Loucy (cell line): Measurements from ENCODE around the gene KCNH8.

Experiments
- H2AFZ ChIP-seq: fragments of 200-600 bp; sonication (generic); 2 replicates; pipeline ENCODE4 v1.6.0; 2016; ENCODE audit warnings: antibody characterized with exemption, mild to moderate bottlenecking, low read length, moderate library complexity
- H3F3A ChIP-seq: fragments of 200-600 bp; 2 replicates; pipeline ENCODE4 v1.6.0; 2016; ENCODE audit warnings: antibody characterized with exemption, low read depth, mild to moderate bottlenecking
- H3K27me3 ChIP-seq: fragments of 200-600 bp; sonication (generic); 2 replicates; pipeline ENCODE4 v1.6.1; 2014; ENCODE audit warnings: low read length, mild to moderate bottlenecking; ENCODE audit not compliant: insufficient read depth, poor library complexity, severe bottlenecking
- H3K36me3 ChIP-seq: fragments of 200-600 bp; sonication (generic); 2 replicates; pipeline ENCODE4 v1.6.1; 2016; ENCODE audit warnings: low read length; ENCODE audit not compliant: insufficient read depth
- H3K4me1 ChIP-seq: fragments of 200-600 bp; sonication (generic); 2 replicates; pipeline ENCODE4 v1.5.1; 2014; ENCODE audit warnings: low read length, mild to moderate bottlenecking; ENCODE audit not compliant: insufficient read depth, poor library complexity, severe bottlenecking
- H3K4me2 ChIP-seq: fragments of 200-600 bp; sonication (generic); 2 replicates; pipeline ENCODE4 v1.6.0; 2014; ENCODE audit warnings: antibody characterized with exemption, low read length, low read depth, mild to moderate bottlenecking; ENCODE audit not compliant: poor library complexity, severe bottlenecking
- H3K4me3 ChIP-seq: fragments of 200-600 bp; sonication (generic); 2 replicates; pipeline ENCODE4 v1.5.1; 2014; ENCODE audit warnings: low read length, mild to moderate bottlenecking, mixed read lengths; ENCODE audit not compliant: poor library complexity, severe bottlenecking
- H3K79me2 ChIP-seq: fragments of 200-600 bp; sonication (generic); 2 replicates; pipeline ENCODE4 v1.6.1; 2014; ENCODE audit warnings: low read length; ENCODE audit not compliant: insufficient read depth
- H3K9ac ChIP-seq: fragments of 200-600 bp; sonication (generic); 2 replicates; pipeline ENCODE4 v1.6.0; 2014; ENCODE audit warnings: mild to moderate bottlenecking, low read depth, low read length, moderate library complexity; ENCODE audit not compliant: poor library complexity, severe bottlenecking
- H3K9me2 ChIP-seq: fragments of 200-600 bp; sonication (generic); replicated peaks from 2 replicates; pipeline ENCODE4 v1.6.1; 2016; ENCODE audit warnings: low read depth, low read length, mixed read lengths
- H3K9me3 ChIP-seq: fragments of 200-600 bp; sonication (generic); 2 replicates; pipeline ENCODE4 v1.6.1; 2014; ENCODE audit warnings: mild to moderate bottlenecking, antibody characterized with exemption, low read length, low read depth; ENCODE audit not compliant: insufficient read depth
- H4K20me1 ChIP-seq: fragments of 200-600 bp; sonication (generic); 2 replicates; pipeline ENCODE4 v1.6.0; 2014; ENCODE audit warnings: antibody characterized with exemption, low read length, mild to moderate bottlenecking; ENCODE audit not compliant: insufficient read depth, poor library complexity, severe bottlenecking
- EZH2phosphoT487 ChIP-seq: fragments of 200-600 bp; IDR thresholded peaks from 2 replicates; pipeline ENCODE4 v1.6.1; 2018; ENCODE audit warnings: antibody characterized with exemption, mild to moderate bottlenecking, moderate library complexity, borderline replicate concordance
- TF ChIP-seq, protein P1 (sequence below): fragments of 200-600 bp; sonication (generic); conservative IDR thresholded peaks from 2 replicates; pipeline ENCODE4 v1.5.1; 2014; ENCODE audit warnings: mild to moderate bottlenecking, antibody characterized with exemption, low read length

The KCNH8 gene

DNA sequence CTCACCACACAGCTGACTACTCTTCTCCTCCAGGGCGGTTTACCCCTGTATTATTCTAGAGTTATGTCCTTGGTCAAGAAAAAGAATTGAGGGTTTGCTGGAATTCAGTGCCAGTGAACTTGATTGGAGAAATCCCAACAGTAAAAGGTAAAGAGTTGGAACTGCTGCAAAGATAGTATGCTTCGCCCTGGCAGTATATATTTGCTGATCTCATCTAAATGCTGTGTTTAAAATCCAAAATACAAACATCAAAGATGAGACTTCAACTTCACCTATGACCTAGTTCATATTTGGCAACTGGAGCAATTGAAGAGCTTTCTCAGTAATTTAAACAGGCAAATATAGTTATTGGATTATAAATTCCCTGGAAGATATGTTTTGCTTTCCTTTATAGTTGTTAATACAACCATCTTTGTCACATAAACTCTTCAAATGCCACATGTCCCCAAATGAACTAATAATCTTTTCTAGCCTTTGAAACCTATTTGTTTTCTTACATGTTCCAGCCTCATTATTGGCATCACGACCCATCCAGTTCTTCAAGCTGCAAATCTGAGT, 6.5 kb downstream of the KCNH8 start:
- peaks cover 7% of the 10 kb centered on the region for H3K4me1 ChIP-seq
- H2AFZ ChIP-seq = no peak overlapping the region
- H3K9me3 ChIP-seq = no peaks in the 10 kb centered on the region
- no peaks in the 10 kb centered on the region for H3K36me3 ChIP-seq
- peaks cover 10% of the 10 kb centered on the region for H4K20me1 ChIP-seq
- H3K4me2 ChIP-seq = no peak overlapping the region
- H3K9me2 ChIP-seq = no peaks in the 10 kb centered on the region
- H3K79me2 ChIP-seq = no peaks in the 10 kb centered on the region
- H3K4me3 ChIP-seq = no peak overlapping the region
- H3K27me3 ChIP-seq = no peaks in the 10 kb centered on the region
- H3F3A ChIP-seq = no peaks in the 10 kb centered on the region
- TF ChIP-seq EZH2phosphoT487 = no peak
- TF ChIP-seq, protein P1, sequence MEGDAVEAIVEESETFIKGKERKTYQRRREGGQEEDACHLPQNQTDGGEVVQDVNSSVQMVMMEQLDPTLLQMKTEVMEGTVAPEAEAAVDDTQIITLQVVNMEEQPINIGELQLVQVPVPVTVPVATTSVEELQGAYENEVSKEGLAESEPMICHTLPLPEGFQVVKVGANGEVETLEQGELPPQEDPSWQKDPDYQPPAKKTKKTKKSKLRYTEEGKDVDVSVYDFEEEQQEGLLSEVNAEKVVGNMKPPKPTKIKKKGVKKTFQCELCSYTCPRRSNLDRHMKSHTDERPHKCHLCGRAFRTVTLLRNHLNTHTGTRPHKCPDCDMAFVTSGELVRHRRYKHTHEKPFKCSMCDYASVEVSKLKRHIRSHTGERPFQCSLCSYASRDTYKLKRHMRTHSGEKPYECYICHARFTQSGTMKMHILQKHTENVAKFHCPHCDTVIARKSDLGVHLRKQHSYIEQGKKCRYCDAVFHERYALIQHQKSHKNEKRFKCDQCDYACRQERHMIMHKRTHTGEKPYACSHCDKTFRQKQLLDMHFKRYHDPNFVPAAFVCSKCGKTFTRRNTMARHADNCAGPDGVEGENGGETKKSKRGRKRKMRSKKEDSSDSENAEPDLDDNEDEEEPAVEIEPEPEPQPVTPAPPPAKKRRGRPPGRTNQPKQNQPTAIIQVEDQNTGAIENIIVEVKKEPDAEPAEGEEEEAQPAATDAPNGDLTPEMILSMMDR = no peak
- no peak overlapping the region for H3K9ac ChIP-seq

DNA sequence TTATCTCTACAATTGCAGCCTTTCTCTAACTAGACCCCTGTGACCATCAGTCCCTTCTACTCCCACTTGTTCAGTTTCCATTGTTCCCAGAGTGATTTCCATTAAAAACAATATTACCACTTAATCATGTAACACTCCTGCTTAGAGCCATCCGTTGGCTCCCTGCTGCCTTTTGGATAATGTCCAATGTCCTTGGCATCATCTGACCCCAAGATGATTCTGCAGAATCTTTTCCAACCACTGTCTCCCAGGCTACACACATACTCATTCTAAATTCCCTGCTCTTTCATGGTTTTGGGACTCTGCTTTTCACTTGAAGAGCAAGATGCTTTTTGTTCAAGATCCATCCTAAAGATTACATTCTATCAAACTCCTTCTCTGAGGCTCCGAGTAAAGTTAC, 7.1 kb downstream of the KCNH8 start:
- TF ChIP-seq, protein P1 = no peak
- TF ChIP-seq EZH2phosphoT487 = no peak
- Histone ChIP-seq H3K36me3 (no peaks in the 10 kb centered on the region), H3K9ac (no peak overlapping the region), H4K20me1 (peaks cover 4% of the 10 kb centered on the region), H3K27me3 (no peaks in the 10 kb centered on the region), H2AFZ (no peak overlapping the region), H3K4me2 (no peak overlapping the region), H3K4me3 (no peak overlapping the region), H3K4me1 (peaks cover 4% of the 10 kb centered on the region), H3K9me2 (no peaks in the 10 kb centered on the region), H3F3A (no peaks in the 10 kb centered on the region), H3K79me2 (no peaks in the 10 kb centered on the region), H3K9me3 (no peaks in the 10 kb centered on the region)

DNA sequence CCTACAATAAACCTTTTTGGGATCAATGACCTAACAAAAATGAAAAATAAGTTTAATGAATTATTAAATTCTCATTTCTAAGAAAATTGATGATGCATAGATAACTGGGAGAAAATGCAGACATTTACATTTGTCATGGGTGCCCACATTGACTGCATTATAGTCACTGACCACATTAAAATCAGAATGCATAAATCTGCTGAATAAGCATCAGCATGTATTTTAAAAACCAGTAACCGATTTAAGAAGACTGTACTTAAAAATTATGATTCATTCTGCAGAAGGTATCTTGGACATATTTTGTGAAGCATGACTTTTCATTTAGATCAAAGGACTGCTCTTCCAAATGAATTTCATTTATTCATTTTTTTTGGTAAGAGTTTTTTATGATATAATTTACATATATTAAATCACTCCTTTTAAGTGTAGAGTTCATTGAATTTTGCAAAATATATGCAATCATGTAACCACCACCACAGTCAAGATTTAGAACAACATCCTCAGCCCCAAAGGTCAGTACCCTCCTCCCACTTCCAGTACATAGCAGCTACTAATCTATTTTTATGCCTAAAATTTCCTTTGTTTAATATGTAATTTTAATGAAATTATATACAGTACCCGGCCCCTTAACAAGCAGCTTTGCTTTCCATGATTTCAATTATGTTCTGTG, 11.8 kb downstream of the KCNH8 start:
- Histone ChIP-seq H3K4me2 (no peak overlapping the region), H3K4me3 (no peak overlapping the region), H3K79me2 (no peaks in the 10 kb centered on the region), H3K27me3 (no peaks in the 10 kb centered on the region), H3K9me2 (no peaks in the 10 kb centered on the region), H3K4me1 (peaks cover 3% of the 10 kb centered on the region), H3K36me3 (no peaks in the 10 kb centered on the region), H3K9me3 (no peaks in the 10 kb centered on the region), H3K9ac (no peak overlapping the region), H2AFZ (no peak overlapping the region), H4K20me1 (no peaks in the 10 kb centered on the region), H3F3A (no peaks in the 10 kb centered on the region)
- TF ChIP-seq, protein P1 = no peak
- no peak for TF ChIP-seq EZH2phosphoT487
